ENCODE measurements around the gene SCN1B. TPM values are rescaled to one million over a fixed set of nuclear protein-coding genes. Genes with fewer than 3 reads are reported as not detected.

The SCN1B gene
- total and polyA plus RNA-seq, 4 donors: 5.8 to 24.0 (median 16.7) TPM

DNA sequence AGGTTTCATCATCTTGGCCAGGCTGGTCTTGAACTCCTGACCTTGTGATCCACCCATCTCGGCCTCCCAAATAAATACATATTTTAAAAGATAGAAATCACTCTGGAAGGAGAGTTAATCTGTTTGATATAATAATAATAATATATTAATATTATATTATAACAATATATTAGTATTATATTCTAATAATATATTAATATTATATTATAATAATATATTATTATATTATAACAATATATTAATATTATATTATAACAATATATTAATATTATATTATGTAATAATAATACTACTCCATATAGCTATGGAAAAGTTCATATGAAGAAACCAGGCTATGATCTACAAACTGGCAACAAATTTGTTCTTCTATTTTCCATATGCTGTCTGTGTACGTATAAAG is 28.1 kb downstream of the SCN1B start:
- no peak overlapping the region for H3K27ac ChIP-seq (ENCODE audit: low read depth, low read length)
- WGBS (ENCODE audit: insufficient coverage): no CpG with 5 or more reads among the region's 2 CpGs
- no peaks in the 10 kb centered on the region for H3K4me1 ChIP-seq (ENCODE audit: control insufficient read depth, insufficient read depth, low read length)
- peaks cover 2% of the 10 kb centered on the region for H3K36me3 ChIP-seq (ENCODE audit: control insufficient read depth, insufficient read depth, low read length)
- H3K9me3 ChIP-seq (ENCODE audit: control insufficient read depth, insufficient read depth, low read length): no peaks in the 10 kb centered on the region
- peaks cover 2% of the 10 kb centered on the region for H3K27me3 ChIP-seq (ENCODE audit: control insufficient read depth, insufficient read depth, low read length)
- no peak for DNase-seq (ENCODE audit: low read depth in 4 of 6, low spot score in 6 of 6)
- H3K4me3 ChIP-seq (ENCODE audit: low read depth, low read length): no peak overlapping the region

DNA sequence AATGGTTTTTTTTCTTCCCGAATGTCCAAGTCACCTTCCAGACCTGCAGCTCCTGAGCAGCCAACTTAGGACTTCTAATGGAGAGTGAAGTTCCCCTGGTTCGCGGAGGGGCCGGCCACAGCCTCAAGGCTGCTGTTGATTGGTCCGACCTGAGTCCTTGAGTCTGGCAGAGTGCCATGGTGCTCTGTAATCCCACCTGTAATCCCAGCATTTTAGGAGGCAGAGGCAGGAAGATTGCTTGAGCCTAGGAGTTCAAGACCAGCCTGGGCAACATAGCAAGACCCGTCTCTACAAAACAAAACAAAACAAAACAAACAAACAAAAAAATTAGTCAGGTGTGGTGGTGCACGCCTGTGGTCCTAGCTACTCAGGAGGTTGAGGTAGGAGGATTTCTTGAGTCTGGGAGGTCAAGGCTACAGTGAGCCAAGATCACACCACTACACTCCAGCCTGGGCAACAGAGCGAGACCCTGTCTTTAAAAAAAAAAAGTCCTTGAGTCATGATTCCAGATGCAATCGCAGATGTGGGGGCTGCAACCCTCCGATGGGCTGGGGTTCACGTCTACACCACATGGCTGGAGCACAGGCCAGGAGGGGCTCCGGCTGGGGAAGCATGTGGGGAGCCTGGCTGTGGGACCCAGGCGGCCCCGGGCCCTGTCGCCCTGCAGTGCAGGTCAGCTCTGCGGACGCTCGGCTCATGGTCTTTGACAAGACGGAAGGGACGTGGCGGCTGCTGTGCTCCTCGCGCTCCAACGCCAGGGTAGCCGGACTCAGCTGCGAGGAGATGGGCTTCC is 28.9 kb downstream of the SCN1B start:
- Histone ChIP-seq H3K4me3 (ENCODE audit: low read depth, low read length) (no peak overlapping the region), H3K4me1 (ENCODE audit: control insufficient read depth, insufficient read depth, low read length) (no peaks in the 10 kb centered on the region), H3K27me3 (ENCODE audit: control insufficient read depth, insufficient read depth, low read length) (peaks cover 2% of the 10 kb centered on the region), H3K27ac (ENCODE audit: low read depth, low read length) (no peak overlapping the region), H3K9me3 (ENCODE audit: control insufficient read depth, insufficient read depth, low read length) (no peaks in the 10 kb centered on the region), H3K36me3 (ENCODE audit: control insufficient read depth, insufficient read depth, low read length) (peaks cover 2% of the 10 kb centered on the region)
- no peak for DNase-seq (ENCODE audit: low read depth in 4 of 6, low spot score in 6 of 6)
- WGBS (ENCODE audit: insufficient coverage): 88% methylated on average over 22 of the region's 26 CpGs

DNA sequence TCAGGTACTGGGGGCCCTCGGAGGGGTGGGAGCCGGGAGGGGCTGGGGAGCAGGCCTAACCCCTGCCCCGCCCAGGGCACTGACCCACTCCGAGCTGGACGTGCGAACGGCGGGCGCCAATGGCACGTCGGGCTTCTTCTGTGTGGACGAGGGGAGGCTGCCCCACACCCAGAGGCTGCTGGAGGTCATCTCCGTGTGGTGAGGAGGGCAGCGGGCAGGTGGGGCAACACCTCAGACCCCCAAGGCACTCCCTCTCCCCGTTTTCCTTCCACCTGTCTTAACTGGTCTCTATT is 29.5 kb downstream of the SCN1B start:
- Histone ChIP-seq H3K36me3 (ENCODE audit: control insufficient read depth, insufficient read depth, low read length) (peaks cover 2% of the 10 kb centered on the region), H3K9me3 (ENCODE audit: control insufficient read depth, insufficient read depth, low read length) (no peaks in the 10 kb centered on the region), H3K4me1 (ENCODE audit: control insufficient read depth, insufficient read depth, low read length) (no peaks in the 10 kb centered on the region), H3K27me3 (ENCODE audit: control insufficient read depth, insufficient read depth, low read length) (peaks cover 2% of the 10 kb centered on the region), H3K4me3 (ENCODE audit: low read depth, low read length) (no peak overlapping the region), H3K27ac (ENCODE audit: low read depth, low read length) (no peak overlapping the region)
- 86% methylated on average over 15 of the region's 15 CpGs for WGBS (ENCODE audit: insufficient coverage)
- DNase-seq (ENCODE audit: low read depth in 4 of 6, low spot score in 6 of 6): no peak

DNA sequence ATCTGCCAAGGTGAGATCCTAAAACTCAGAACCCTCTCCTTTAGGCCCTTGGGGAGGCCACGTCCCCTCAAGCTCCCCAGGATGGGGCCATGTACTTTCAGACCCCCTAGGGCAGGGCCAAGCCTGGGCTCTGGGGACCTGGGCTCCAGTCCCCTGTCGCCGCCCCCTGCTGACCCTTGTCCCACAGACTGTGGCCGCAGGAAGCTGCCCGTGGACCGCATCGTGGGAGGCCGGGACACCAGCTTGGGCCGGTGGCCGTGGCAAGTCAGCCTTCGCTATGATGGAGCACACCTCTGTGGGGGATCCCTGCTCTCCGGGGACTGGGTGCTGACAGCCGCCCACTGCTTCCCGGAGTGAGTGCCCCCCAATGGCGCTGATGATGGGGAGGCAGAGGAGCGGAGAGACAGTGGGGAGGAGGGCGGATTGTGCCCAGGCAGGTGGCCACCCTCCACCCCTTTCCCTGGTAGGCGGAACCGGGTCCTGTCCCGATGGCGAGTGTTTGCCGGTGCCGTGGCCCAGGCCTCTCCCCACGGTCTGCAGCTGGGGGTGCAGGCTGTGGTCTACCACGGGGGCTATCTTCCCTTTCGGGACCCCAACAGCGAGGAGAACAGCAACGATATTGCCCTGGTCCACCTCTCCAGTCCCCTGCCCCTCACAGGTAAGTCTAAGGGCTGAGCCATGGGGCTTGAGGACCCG is 30.0 kb downstream of the SCN1B start:
- Histone ChIP-seq H3K36me3 (ENCODE audit: control insufficient read depth, insufficient read depth, low read length) (peaks cover 2% of the 10 kb centered on the region), H3K9me3 (ENCODE audit: control insufficient read depth, insufficient read depth, low read length) (no peaks in the 10 kb centered on the region), H3K27me3 (ENCODE audit: control insufficient read depth, insufficient read depth, low read length) (peaks cover 2% of the 10 kb centered on the region), H3K4me1 (ENCODE audit: control insufficient read depth, insufficient read depth, low read length) (no peaks in the 10 kb centered on the region), H3K27ac (ENCODE audit: low read depth, low read length) (no peak overlapping the region), H3K4me3 (ENCODE audit: low read depth, low read length) (no peak overlapping the region)
- WGBS (ENCODE audit: insufficient coverage): 91% methylated on average over 29 of the region's 29 CpGs
- DNase-seq (ENCODE audit: low read depth in 4 of 6, low spot score in 6 of 6): no peak

DNA sequence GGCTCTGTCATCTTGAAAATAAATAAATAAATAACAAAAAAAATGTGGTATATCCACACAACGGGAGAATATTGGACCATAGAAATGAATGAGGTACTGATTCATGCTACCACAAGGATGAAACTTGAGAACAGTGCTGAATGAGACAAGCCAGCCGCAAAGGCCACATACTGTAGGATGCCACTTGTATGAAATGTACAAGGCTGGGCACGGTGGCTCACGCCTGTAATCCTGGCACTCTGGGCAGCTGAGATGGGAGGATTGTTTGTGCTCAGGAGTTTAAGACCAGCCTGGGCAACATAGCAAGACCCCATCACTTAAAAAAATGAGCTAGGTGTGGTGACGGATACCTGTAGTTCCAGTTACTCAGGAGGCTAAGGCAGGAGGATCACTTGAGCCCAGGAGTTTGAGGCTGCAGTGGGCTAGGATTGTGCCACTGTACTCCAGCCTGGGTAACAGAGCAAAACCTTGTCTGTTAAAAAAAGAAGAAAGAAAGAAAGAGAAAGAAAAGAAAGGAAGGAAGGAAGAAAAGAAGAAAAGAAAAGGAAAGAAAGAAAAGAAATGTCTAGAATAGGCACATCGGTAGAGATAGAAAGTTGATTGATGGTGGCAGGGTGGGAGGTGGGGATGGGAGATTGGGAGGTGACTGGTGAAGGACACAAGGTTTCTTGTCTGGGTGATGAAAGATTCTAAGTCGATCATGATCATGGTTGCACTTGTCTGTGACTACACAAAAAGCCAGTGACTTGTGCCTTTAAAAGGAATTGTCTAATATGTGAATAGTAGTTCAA is 31.5 kb downstream of the SCN1B start:
- WGBS (ENCODE audit: insufficient coverage): 76% methylated on average over 7 of the region's 7 CpGs
- H3K9me3 ChIP-seq (ENCODE audit: control insufficient read depth, insufficient read depth, low read length): no peaks in the 10 kb centered on the region
- H3K4me3 ChIP-seq (ENCODE audit: low read depth, low read length): no peak overlapping the region
- peaks cover 2% of the 10 kb centered on the region for H3K36me3 ChIP-seq (ENCODE audit: control insufficient read depth, insufficient read depth, low read length)
- no peak for DNase-seq (ENCODE audit: low read depth in 4 of 6, low spot score in 6 of 6)
- H3K27me3 ChIP-seq (ENCODE audit: control insufficient read depth, insufficient read depth, low read length): no peaks in the 10 kb centered on the region
- no peaks in the 10 kb centered on the region for H3K4me1 ChIP-seq (ENCODE audit: control insufficient read depth, insufficient read depth, low read length)
- H3K27ac ChIP-seq (ENCODE audit: low read depth, low read length): no peak overlapping the region

DNA sequence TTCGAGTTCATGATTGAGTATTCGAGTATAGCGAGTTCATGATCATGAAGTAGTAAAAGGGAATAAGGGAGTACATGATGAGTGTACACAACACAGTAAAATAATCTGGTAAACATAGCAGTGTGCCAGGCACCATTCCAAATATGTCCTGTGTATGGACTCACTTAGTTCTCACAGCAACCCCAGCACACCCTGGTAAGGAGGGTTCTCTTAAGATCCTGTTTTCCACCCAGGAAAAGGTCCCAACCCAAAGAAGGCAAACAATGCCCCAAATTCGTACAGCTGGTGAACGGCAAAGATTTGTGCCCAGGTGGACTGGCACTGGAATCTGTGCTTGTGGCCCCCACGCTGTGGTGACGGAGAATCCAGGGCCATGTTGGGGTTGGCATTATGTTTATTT is 32.7 kb downstream of the SCN1B start:
- WGBS (ENCODE audit: insufficient coverage): 70% methylated on average over 2 of the region's 7 CpGs

DNA sequence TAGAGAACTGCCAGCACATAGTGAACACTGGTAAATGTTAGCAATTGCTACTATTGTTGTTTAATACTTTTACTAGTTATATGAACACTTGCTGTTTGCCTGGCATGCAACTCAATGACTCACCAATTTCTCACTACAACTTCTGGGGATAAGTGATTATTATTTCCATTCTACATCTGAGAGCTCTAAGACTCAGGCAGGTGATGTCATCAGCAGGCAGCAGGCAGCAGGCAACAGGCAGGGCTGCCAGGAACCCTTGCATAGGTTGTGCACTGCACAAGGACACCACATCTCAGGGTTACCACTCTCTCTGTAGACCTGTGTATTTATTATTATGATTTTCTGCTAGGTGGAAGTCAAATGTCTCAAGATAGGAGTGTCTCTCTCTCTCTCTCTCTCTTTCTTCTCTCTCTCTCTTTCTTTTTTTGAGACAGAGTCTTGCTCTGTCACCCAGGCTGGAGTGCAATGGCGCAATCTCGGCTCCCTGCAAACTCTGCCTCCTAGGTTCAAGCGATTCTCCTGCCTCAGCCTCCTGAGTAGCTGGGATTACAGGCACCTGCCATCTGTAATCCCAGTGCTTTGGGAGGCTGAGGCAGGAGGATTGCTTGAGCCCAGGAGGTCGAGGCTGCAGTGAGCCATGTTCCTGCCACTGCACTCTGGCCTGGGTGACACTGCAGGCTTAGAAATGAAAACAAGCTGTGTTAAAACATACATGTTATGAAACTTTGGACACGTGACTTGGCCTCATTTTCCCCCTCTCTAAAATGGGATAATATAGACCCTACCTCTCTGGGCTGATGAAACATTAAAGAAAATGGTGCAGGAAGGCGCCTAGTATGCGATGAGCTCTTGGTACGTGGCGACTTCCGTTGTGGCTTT is 33.9 kb downstream of the SCN1B start:
- peaks cover 3% of the 10 kb centered on the region for H3K27me3 ChIP-seq (ENCODE audit: control insufficient read depth, insufficient read depth, low read length)
- H3K4me3 ChIP-seq (ENCODE audit: low read depth, low read length): no peak overlapping the region
- no peak overlapping the region for H3K27ac ChIP-seq (ENCODE audit: low read depth, low read length)
- peaks cover 6% of the 10 kb centered on the region for H3K4me1 ChIP-seq (ENCODE audit: control insufficient read depth, insufficient read depth, low read length)
- peaks cover 2% of the 10 kb centered on the region for H3K36me3 ChIP-seq (ENCODE audit: control insufficient read depth, insufficient read depth, low read length)
- H3K9me3 ChIP-seq (ENCODE audit: control insufficient read depth, insufficient read depth, low read length): no peaks in the 10 kb centered on the region
- 84% methylated on average over 8 of the region's 10 CpGs for WGBS (ENCODE audit: insufficient coverage)
- DNase-seq (ENCODE audit: low read depth in 4 of 6, low spot score in 6 of 6): no peak

More for the DNA sequence above, 32.7 kb downstream of the SCN1B start:
- H3K27ac ChIP-seq (ENCODE audit: low read depth, low read length): no peak overlapping the region
- H3K27me3 ChIP-seq (ENCODE audit: control insufficient read depth, insufficient read depth, low read length): no peaks in the 10 kb centered on the region
- no peaks in the 10 kb centered on the region for H3K9me3 ChIP-seq (ENCODE audit: control insufficient read depth, insufficient read depth, low read length)
- DNase-seq (ENCODE audit: low read depth in 4 of 6, low spot score in 6 of 6): no peak
- no peak overlapping the region for H3K4me3 ChIP-seq (ENCODE audit: low read depth, low read length)
- H3K36me3 ChIP-seq (ENCODE audit: control insufficient read depth, insufficient read depth, low read length): peaks cover 2% of the 10 kb centered on the region
- H3K4me1 ChIP-seq (ENCODE audit: control insufficient read depth, insufficient read depth, low read length): no peaks in the 10 kb centered on the region

DNA sequence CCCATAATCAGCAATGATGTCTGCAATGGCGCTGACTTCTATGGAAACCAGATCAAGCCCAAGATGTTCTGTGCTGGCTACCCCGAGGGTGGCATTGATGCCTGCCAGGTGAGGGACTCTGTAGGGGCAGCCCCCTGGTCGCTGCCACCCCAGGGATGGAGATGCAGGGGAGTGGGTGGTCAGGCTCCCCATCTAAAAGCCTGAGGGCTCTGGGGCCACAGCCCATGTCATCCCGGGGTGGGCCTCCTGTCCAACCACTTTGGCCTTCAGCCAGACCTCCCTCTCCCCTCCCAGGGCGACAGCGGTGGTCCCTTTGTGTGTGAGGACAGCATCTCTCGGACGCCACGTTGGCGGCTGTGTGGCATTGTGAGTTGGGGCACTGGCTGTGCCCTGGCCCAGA is 35.3 kb downstream of the SCN1B start:
- WGBS (ENCODE audit: insufficient coverage): 75% methylated on average over 6 of the region's 10 CpGs
- peaks cover under 1% of the 10 kb centered on the region for H3K9me3 ChIP-seq (ENCODE audit: control insufficient read depth, insufficient read depth, low read length)
- no peak overlapping the region for H3K4me3 ChIP-seq (ENCODE audit: low read depth, low read length)
- H3K4me1 ChIP-seq (ENCODE audit: control insufficient read depth, insufficient read depth, low read length): peaks cover 6% of the 10 kb centered on the region
- H3K36me3 ChIP-seq (ENCODE audit: control insufficient read depth, insufficient read depth, low read length): no peaks in the 10 kb centered on the region
- no peak overlapping the region for H3K27ac ChIP-seq (ENCODE audit: low read depth, low read length)
- H3K27me3 ChIP-seq (ENCODE audit: control insufficient read depth, insufficient read depth, low read length): peaks cover 3% of the 10 kb centered on the region
- no peak for DNase-seq (ENCODE audit: low read depth in 4 of 6, low spot score in 6 of 6)

DNA sequence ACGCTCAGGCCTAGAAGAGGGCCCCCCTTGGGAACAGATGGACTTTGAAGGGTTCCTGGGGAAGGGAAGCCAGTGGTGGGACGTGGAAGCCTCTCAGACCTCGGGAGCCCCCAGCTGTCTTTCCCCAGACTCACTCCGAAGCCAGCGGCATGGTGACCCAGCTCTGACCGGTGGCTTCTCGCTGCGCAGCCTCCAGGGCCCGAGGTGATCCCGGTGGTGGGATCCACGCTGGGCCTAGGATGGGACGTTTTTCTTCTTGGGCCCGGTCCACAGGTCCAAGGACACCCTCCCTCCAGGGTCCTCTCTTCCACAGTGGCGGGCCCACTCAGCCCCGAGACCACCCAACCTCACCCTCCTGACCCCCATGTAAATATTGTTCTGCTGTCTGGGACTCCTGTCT is 35.9 kb downstream of the SCN1B start:
- no peak overlapping the region for H3K4me3 ChIP-seq (ENCODE audit: low read depth, low read length)
- peaks cover 3% of the 10 kb centered on the region for H3K27me3 ChIP-seq (ENCODE audit: control insufficient read depth, insufficient read depth, low read length)
- H3K36me3 ChIP-seq (ENCODE audit: control insufficient read depth, insufficient read depth, low read length): no peaks in the 10 kb centered on the region
- no peak for DNase-seq (ENCODE audit: low read depth in 4 of 6, low spot score in 6 of 6)
- peaks cover 2% of the 10 kb centered on the region for H3K9me3 ChIP-seq (ENCODE audit: control insufficient read depth, insufficient read depth, low read length)
- no peak overlapping the region for H3K27ac ChIP-seq (ENCODE audit: low read depth, low read length)
- 96% methylated on average over 8 of the region's 15 CpGs for WGBS (ENCODE audit: insufficient coverage)
- H3K4me1 ChIP-seq (ENCODE audit: control insufficient read depth, insufficient read depth, low read length): peaks cover 6% of the 10 kb centered on the region

All from spinal cord (tissue), 10 donors.